ENCODE data around the gene HLA-DOA.

The HLA-DOA gene

DNA sequence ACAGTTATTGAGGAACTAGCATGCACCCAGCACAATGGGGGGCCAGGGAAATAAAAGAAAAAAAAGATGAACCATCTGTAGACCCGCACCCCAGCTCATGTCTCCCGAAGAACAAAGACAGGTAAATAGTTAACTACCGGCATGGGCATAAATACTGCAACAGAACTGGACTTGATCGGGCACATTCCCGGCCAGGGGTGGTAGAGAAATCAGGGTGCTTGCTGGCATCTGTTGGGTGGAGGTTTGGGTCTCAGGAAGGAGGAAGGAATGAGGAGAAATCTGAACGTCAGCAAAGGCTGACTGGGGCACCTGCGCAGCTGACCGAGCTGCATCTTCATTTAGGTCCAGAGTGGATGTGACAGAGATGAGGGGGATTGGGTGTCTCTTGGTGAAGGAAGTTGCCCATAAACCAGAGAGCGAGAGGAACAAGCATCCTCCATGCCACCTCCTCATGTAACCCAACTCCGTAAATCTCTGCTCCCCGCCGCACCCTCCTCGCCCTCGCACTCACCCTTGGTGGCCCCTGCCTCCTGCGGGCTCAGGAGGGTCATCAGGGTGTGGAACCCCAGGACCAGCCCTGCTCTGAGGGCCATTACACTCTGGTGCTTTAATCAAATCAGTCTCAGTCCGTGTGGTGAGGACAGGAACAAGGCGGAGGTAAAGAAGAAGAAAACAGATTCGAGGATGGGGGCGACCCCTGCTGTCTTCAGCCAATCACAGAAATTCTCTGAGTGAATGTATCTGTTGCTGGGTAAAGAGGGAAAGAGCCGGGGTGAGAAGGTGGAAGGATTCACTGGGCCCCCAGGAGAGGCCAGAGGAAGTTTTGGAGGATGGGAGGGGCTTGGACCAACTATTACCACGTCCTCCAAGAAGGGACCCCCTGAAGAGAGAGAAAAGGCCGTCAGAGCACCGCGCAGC is at the start of gene HLA-DOA:
Gene HLA-DOA, minus strand, starts transcription at position 648 of the 918 bp plus-strand sequence.
- peak within 1 kb of the TSS; percentile 71 for H3K4me3 ChIP-seq (ENCODE audit: low read depth, low read length)
- no peaks in the 10 kb centered on the region for H3K9me3 ChIP-seq (ENCODE audit: control insufficient read depth, insufficient read depth, low read depth, low read length)
- no peak within 1 kb of the TSS for H3K27ac ChIP-seq (ENCODE audit: low read depth, low read length)

DNA sequence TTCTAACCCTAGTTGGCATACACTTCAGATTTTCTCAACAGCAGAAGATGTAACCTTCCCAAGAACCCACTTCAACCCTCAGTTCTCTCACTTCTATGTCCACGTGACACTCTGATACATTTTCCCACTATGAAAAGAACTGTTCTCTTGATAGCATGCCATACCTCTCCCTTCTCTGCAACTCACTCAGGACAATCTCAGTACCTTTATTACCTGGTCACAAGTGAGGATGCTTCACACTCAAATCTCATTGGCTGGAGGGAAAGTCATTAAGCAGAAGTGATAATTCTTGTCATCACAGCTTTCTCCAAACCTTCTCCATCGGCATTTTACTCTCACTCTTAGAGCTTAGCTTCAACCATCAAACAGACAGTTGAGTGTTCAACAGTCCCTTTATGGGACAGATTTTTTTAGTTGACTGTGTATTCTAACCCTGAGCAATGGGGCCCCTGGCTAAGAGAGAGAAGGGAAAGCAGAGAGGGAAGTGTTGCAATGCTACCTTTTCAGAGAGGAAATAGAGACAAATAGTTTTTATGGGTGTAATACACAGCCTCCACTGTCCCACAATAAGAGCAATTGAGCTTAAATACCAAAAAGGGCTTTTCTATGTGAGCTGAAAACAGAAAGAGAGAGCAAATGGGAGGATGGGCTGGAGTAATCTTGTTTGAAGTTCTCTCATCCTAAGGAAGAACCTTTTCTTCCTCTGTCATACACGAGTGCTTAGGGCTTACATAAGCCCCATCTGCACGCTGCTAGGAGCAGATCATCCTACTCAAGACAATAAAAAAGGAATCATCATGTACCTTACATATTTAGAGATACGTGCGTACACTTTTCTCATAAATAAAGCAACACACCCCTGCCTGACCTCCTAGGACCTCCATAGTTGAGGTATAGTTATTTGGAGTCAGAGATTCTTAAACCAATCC is 48.1 kb upstream of the HLA-DOA start:
- no peak overlapping the region for H3K27ac ChIP-seq (ENCODE audit: low read depth, low read length)
- H3K27me3 ChIP-seq (ENCODE audit: control insufficient read depth, insufficient read depth, low read length) = peaks cover 2% of the 10 kb centered on the region; the same call in 1 of the 2 replicates
- no peak overlapping the region for H3K4me3 ChIP-seq (ENCODE audit: low read depth, low read length)
- no peaks in the 10 kb centered on the region for H3K36me3 ChIP-seq (ENCODE audit: control insufficient read depth, insufficient read depth, low read length)
- H3K9ac ChIP-seq (ENCODE audit: low read length) = no peak overlapping the region
- peaks cover 4% of the 10 kb centered on the region; the same call in 1 of the 2 replicates for H3K4me1 ChIP-seq (ENCODE audit: control insufficient read depth, insufficient read depth, low read length)
- H3K9me3 ChIP-seq (ENCODE audit: control insufficient read depth, insufficient read depth, low read depth, low read length) = peaks cover 6% of the 10 kb centered on the region; the same call in 1 of the 2 replicates

More for the DNA sequence above, at the start of gene HLA-DOA:
- Histone ChIP-seq H3K4me1 (ENCODE audit: control insufficient read depth, insufficient read depth, low read length) (peaks cover 8% of the 10 kb centered on the region; the same call in 1 of the 2 replicates), H3K27me3 (ENCODE audit: control insufficient read depth, insufficient read depth, low read length) (no peaks in the 10 kb centered on the region), H3K36me3 (ENCODE audit: control insufficient read depth, insufficient read depth, low read length) (no peaks in the 10 kb centered on the region; the same call in 1 of the 2 replicates), H3K9ac (ENCODE audit: low read length) (no peak within 1 kb of the TSS)

DNA sequence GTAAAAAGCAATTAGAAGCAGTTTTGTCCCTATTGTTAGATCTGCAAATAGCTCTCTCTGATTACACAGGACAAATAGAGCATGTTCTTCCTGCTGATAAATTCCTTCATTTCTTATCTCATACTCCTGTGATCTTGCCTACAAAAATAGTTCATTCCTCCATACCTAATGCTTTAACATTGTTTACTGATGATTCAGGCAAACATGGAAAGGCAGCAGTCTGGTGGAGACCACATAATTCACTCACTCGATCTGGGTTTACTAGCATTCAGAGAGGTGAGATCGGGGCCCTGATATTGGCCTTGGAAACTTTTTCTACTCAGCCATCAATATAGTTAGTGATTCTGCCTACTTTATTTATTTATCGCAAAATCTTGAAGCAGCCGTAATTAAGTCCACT is 43.8 kb upstream of the HLA-DOA start:
- Histone ChIP-seq H3K9ac (ENCODE audit: low read length) (no peak overlapping the region), H3K27me3 (ENCODE audit: control insufficient read depth, insufficient read depth, low read length) (peaks cover 2% of the 10 kb centered on the region; the same call in 1 of the 2 replicates), H3K36me3 (ENCODE audit: control insufficient read depth, insufficient read depth, low read length) (no peaks in the 10 kb centered on the region), H3K27ac (ENCODE audit: low read depth, low read length) (no peak overlapping the region), H3K4me3 (ENCODE audit: low read depth, low read length) (no peak overlapping the region), H3K9me3 (ENCODE audit: control insufficient read depth, insufficient read depth, low read depth, low read length) (peaks cover 4% of the 10 kb centered on the region; the same call in 1 of the 2 replicates), H3K4me1 (ENCODE audit: control insufficient read depth, insufficient read depth, low read length) (peaks cover 14% of the 10 kb centered on the region; the same call in 1 of the 2 replicates)

DNA sequence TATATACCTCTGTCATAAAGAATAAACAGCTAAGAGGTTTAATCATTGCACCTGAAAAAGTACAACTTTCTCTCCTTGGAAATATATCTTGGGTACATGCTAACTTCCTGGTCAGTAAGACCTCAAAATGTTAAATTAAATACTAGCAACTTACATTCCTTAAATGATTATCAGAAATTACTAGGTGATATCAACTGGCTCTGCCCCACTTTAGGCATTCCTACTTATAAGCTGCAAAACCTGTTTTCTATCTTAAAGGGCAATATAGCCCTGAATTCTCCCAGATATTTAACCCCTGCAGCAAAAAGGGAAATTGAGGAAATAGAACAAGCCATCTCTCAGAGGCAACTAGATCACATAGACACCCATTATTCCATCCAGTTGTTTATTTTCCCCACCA is 43.2 kb upstream of the HLA-DOA start:
- H3K27me3 ChIP-seq (ENCODE audit: control insufficient read depth, insufficient read depth, low read length) = peaks cover 2% of the 10 kb centered on the region; the same call in 1 of the 2 replicates
- peaks cover 14% of the 10 kb centered on the region; the same call in 1 of the 2 replicates for H3K4me1 ChIP-seq (ENCODE audit: control insufficient read depth, insufficient read depth, low read length)
- H3K36me3 ChIP-seq (ENCODE audit: control insufficient read depth, insufficient read depth, low read length) = no peaks in the 10 kb centered on the region
- no peak overlapping the region for H3K9ac ChIP-seq (ENCODE audit: low read length)
- no peak overlapping the region for H3K4me3 ChIP-seq (ENCODE audit: low read depth, low read length)
- no peak overlapping the region for H3K27ac ChIP-seq (ENCODE audit: low read depth, low read length)
- peaks cover 4% of the 10 kb centered on the region; the same call in 1 of the 2 replicates for H3K9me3 ChIP-seq (ENCODE audit: control insufficient read depth, insufficient read depth, low read depth, low read length)

DNA sequence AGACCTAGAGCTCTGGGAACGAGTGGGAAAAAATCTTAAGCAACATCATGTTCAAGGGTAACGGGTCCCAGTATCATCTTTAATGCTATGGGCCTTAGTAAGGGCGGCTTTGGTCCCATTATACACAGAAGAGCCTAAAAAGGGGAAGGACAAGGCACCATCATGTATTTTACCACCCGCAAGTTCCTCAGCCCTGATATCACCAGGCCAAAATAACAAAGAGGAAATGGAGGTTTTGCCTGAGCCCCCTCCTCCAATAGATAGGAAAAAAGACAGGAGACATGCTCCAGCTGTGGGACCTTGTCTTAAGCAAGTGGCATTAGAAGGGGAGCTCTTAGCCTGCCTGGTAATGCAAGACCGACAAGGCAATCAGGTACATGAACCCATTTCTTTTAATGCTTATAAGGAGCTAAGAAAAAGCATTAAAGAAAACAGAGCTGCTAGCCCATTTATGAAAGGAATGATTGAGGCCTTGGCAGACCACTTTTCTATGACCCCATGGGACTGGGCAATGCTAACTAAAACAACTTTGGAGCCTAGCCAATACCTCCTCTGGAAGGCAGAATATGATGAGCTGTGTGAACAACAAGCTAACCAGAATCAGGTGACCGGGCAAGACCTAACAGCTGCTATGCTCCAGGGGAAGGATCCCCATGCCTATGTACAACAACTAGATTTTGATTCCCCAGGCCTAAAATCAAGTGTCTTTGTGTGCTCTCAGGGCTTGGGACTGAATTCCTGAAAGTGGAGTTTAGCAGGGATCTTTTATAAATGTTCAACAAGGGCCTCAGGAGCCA is 40.8 kb upstream of the HLA-DOA start:
- Histone ChIP-seq H3K4me3 (ENCODE audit: low read depth, low read length) (no peak overlapping the region), H3K9ac (ENCODE audit: low read length) (no peak overlapping the region), H3K4me1 (ENCODE audit: control insufficient read depth, insufficient read depth, low read length) (peaks cover 14% of the 10 kb centered on the region; the same call in 1 of the 2 replicates), H3K36me3 (ENCODE audit: control insufficient read depth, insufficient read depth, low read length) (no peaks in the 10 kb centered on the region), H3K27me3 (ENCODE audit: control insufficient read depth, insufficient read depth, low read length) (peaks cover 4% of the 10 kb centered on the region; the same call in 1 of the 2 replicates), H3K9me3 (ENCODE audit: control insufficient read depth, insufficient read depth, low read depth, low read length) (peaks cover 4% of the 10 kb centered on the region; the same call in 1 of the 2 replicates), H3K27ac (ENCODE audit: low read depth, low read length) (no peak overlapping the region)

DNA sequence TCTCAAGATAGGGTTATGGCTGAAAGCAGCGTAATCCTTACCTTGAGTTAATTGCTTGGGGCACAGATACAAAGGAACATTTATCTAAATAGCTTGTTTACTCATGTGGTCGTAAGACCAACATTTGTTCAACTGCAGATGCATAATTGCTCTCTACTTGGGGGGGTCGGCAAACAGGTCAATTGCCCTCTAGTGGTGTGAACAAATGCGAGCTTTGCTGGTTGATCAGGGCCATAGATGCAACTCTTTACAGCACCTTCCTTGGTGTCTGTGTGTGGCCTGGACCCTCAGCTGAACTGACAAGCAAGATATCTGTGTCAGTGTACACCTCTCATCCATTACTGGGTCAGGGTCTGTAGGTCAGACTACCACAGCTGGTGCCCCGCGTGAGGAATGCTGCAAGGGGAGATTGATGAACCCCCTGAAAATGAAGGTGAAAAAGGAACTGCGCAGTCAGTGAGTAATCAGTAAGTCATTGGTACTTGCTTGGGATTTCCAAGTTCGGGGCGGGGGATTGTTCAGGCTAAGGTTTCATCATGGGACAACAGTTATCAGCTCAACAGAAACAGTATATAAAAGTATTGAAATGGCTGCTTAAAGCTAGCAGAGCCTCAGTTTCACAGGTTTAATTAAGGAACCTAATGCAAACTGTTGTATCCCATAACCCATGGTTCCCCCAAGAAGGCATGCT is 40.1 kb upstream of the HLA-DOA start:
- peaks cover 4% of the 10 kb centered on the region; the same call in 1 of the 2 replicates for H3K27me3 ChIP-seq (ENCODE audit: control insufficient read depth, insufficient read depth, low read length)
- peaks cover 14% of the 10 kb centered on the region; the same call in 1 of the 2 replicates for H3K4me1 ChIP-seq (ENCODE audit: control insufficient read depth, insufficient read depth, low read length)
- no peak overlapping the region for H3K27ac ChIP-seq (ENCODE audit: low read depth, low read length)

DNA sequence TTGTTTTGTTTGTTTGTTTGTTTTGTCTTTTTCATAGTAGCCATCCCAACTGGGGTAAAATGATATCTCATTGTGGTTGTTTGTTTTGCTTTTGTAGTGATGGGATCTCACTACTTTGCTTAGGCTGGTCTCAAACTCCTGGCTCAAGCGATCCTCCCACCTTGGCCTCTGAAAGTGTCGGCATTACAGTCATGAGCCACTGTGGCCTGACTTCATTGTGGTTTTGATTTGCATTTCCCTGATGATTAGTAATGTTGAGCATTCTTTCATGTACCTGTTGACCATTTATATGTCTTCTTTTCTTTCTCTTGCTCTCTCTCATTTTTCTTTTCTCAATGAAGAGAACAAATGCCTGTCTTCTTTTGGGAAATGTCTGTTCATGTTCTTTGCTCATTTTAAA is 30.8 kb upstream of the HLA-DOA start:
- Histone ChIP-seq H3K4me3 (ENCODE audit: low read depth, low read length) (no peak overlapping the region), H3K27ac (ENCODE audit: low read depth, low read length) (no peak overlapping the region), H3K4me1 (ENCODE audit: control insufficient read depth, insufficient read depth, low read length) (no peaks in the 10 kb centered on the region), H3K36me3 (ENCODE audit: control insufficient read depth, insufficient read depth, low read length) (no peaks in the 10 kb centered on the region), H3K9me3 (ENCODE audit: control insufficient read depth, insufficient read depth, low read depth, low read length) (no peaks in the 10 kb centered on the region), H3K27me3 (ENCODE audit: control insufficient read depth, insufficient read depth, low read length) (no peaks in the 10 kb centered on the region), H3K9ac (ENCODE audit: low read length) (no peak overlapping the region)

More for the DNA sequence above, 40.1 kb upstream of the HLA-DOA start:
- H3K4me3 ChIP-seq (ENCODE audit: low read depth, low read length) = no peak overlapping the region
- no peaks in the 10 kb centered on the region for H3K36me3 ChIP-seq (ENCODE audit: control insufficient read depth, insufficient read depth, low read length)
- H3K9ac ChIP-seq (ENCODE audit: low read length) = no peak overlapping the region
- H3K9me3 ChIP-seq (ENCODE audit: control insufficient read depth, insufficient read depth, low read depth, low read length) = peaks cover 4% of the 10 kb centered on the region; the same call in 1 of the 2 replicates

DNA sequence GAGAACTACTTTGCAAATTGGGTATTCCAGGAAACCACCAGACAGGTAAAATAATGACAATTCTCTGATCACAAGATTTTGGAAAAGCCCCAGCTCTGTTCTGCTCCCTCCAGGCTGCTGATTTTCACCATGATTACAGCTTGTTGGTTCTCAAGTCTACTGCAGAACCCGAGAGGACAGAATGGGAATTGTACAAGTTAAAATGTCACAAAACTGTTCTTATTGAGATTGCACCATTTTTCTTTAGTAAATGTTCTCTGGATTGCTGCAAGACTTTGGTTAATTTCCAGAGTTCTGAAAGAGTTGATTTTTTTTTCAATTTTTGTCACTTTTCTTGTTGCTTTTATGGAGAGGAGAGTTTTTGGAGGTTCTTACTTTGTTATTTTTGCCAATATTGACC is 27.1 kb upstream of the HLA-DOA start:
- H3K27me3 ChIP-seq (ENCODE audit: control insufficient read depth, insufficient read depth, low read length) = no peaks in the 10 kb centered on the region
- H3K9me3 ChIP-seq (ENCODE audit: control insufficient read depth, insufficient read depth, low read depth, low read length) = no peaks in the 10 kb centered on the region

DNA sequence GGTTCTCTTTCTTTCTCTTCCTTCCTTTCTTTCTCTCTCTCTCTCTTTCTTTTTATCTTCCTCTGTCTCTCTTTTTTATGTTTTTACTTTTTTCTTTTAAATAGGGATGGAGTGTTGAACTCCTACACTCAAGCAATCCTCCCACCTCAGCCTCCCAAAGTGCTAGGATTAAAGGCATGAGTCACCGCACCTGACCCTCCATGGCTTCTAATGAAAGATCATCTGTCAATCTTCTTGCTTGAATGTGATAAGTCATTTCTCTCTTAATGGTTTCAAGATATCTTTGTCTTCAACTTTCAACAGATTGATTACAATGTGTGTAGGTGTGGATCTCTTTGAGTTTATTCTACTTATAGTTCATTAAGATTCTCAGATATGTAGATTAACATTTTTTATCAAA is 25.2 kb upstream of the HLA-DOA start:
- no peaks in the 10 kb centered on the region for H3K36me3 ChIP-seq (ENCODE audit: control insufficient read depth, insufficient read depth, low read length)
- no peaks in the 10 kb centered on the region for H3K9me3 ChIP-seq (ENCODE audit: control insufficient read depth, insufficient read depth, low read depth, low read length)
- peaks cover 8% of the 10 kb centered on the region; the same call in 1 of the 2 replicates for H3K27me3 ChIP-seq (ENCODE audit: control insufficient read depth, insufficient read depth, low read length)
- no peaks in the 10 kb centered on the region for H3K4me1 ChIP-seq (ENCODE audit: control insufficient read depth, insufficient read depth, low read length)
- H3K9ac ChIP-seq (ENCODE audit: low read length) = no peak overlapping the region
- H3K4me3 ChIP-seq (ENCODE audit: low read depth, low read length) = no peak overlapping the region
- no peak overlapping the region for H3K27ac ChIP-seq (ENCODE audit: low read depth, low read length)

More for the DNA sequence above, 27.1 kb upstream of the HLA-DOA start:
- no peak overlapping the region for H3K4me3 ChIP-seq (ENCODE audit: low read depth, low read length)
- no peak overlapping the region for H3K9ac ChIP-seq (ENCODE audit: low read length)
- H3K27ac ChIP-seq (ENCODE audit: low read depth, low read length) = no peak overlapping the region
- no peaks in the 10 kb centered on the region for H3K36me3 ChIP-seq (ENCODE audit: control insufficient read depth, insufficient read depth, low read length)
- H3K4me1 ChIP-seq (ENCODE audit: control insufficient read depth, insufficient read depth, low read length) = no peaks in the 10 kb centered on the region
